Right lobe of liver (tissue), 4 donors: Measurements from ENCODE around the gene THSD7A.

Experiments
- CTCF ChIP-seq, 4 donors: fragments of 200-600 bp in 3 of 4; fragments of 450-650 bp in 1 of 4; IDR thresholded peaks; one replicate each; pipeline versions ENCODE4 v1.5.1 to v1.8.0; 2016 to 2022; ENCODE audit warnings: antibody characterized with exemption in 4 of 4, mild to moderate bottlenecking in 2 of 4
- POLR2A ChIP-seq: fragments of 450-650 bp; IDR thresholded peaks from one replicate; pipeline ENCODE4 v1.6.1; 2017; ENCODE audit warnings: antibody characterized with exemption, mild to moderate bottlenecking
- donor health status: DM: no; HTN: no; CAD: no.
- donor health status: DM: no; HTN: no; CAD: no.
- donor health status: DM: no; HTN: yes; CAD: no.

- no peak for TF ChIP-seq CTCF (IDR thresholded peaks at IDR 0.05)
- TF ChIP-seq POLR2A = no peak
Measured at GRCh38 chr7:11747715-11748485, 84.1 kb downstream of the THSD7A start.
